ENCODE data around the gene NR1H3. TPM values are rescaled to one million over a fixed set of nuclear protein-coding genes. Genes with fewer than 3 reads are reported as not detected.

NR1H3 gene
- total and polyA plus RNA-seq, 10 of the 15 experiments (the other 5 are each of a cell fraction or from before 2014, with no cell fraction given) = 2.6 to 8.9 (median 4.5) TPM

GRCh38 chr11:47233989-47234668 is 23.7 kb upstream of the NR1H3 start:
- Histone ChIP-seq H3K9me3 (replicated peaks; ENCODE audit: control insufficient read depth, insufficient read depth, low read length) (no peaks in the 10 kb centered on the region), H3K4me2 (ENCODE audit: control insufficient read depth, insufficient read depth) (no peak overlapping the region), H3K9ac (ENCODE audit: control insufficient read depth, insufficient read depth, low read length) (no peak overlapping the region), H2AFZ (ENCODE audit: control insufficient read depth, low read depth, low read length) (no peak overlapping the region), H3K36me3 (ENCODE audit: control insufficient read depth in 2 of 2, insufficient read depth in 2 of 2, low read length in 1 of 2) (peaks cover 15 to 22% of the 10 kb centered on the region in 2 experiments), H3K4me1 (ENCODE audit: control insufficient read depth, insufficient read depth, low read length) (no peaks in the 10 kb centered on the region), H3K27ac (ENCODE audit: control insufficient read depth, insufficient read depth) (no peak overlapping the region), H4K20me1 (ENCODE audit: control insufficient read depth, insufficient read depth) (no peaks in the 10 kb centered on the region), H3K27me3 (replicated peaks in 1 of 2; ENCODE audit: control insufficient read depth in 2 of 2, insufficient read depth in 2 of 2, low read length in 1 of 2) (no peaks in the 10 kb centered on the region), H3K79me2 (ENCODE audit: control insufficient read depth, insufficient read depth, low read length) (no peaks in the 10 kb centered on the region), H3K4me3 (no peak overlapping the region)
- ChIA-PET SMC1A (ENCODE audit: uncharacterized antibody, unreplicated experiment) (interaction anchor here (0.7 to 1.6 kb wide), 4 partner anchors 25 to 178 kb away, joined by 3 to 5 read pairs (median 4); no protein-coding TSS in a partner anchor), POLR2A (interaction anchor here (0.6 to 1.7 kb wide), 4 partner anchors 18 to 818 kb away, joined by 4 to 5 read pairs (median 4); no protein-coding TSS in a partner anchor), RAD21 (ENCODE audit: unreplicated experiment) (interaction anchor here (0.6 to 1.4 kb wide), 4 partner anchors 19 to 178 kb away, joined by 3 to 4 read pairs (median 3); partner anchors contain the start of gene DDB2), CTCF (interaction anchor here (0.6 to 5.8 kb wide), 9 partner anchors 14 to 1044 kb away, joined by 3 to 22 read pairs (median 6); partner anchors contain the start of genes ACP2 and DDB2)
- no peak for FAIRE-seq
- no peak for DNase-seq (ENCODE audit: low read depth, low spot score)
- intact Hi-C loops (cut with micrococcal nuclease; ENCODE audit: unreplicated experiment) (no loop called here), in situ Hi-C loops (cut with MboI) (no loop called here)
- TF ChIP-seq POLR2A (IDR thresholded peaks at IDR 0.05; ENCODE audit: low read depth, low read length) (0 out of 2 replicates have a peak, but pooled peaks have one; percentile 2), KAT2A (conservative IDR thresholded peaks at IDR 0.05; ENCODE audit: control insufficient read depth, low read depth, low read length) (no peak), ELK1 (IDR thresholded peaks at IDR 0.05; ENCODE audit: low read depth, low read length) (no peak), IRF4 (IDR thresholded peaks at IDR 0.05; ENCODE audit: low read depth, low read length) (no peak), CTCF (IDR thresholded peaks at IDR 0.05 in 2 of 3, conservative IDR thresholded peaks at IDR 0.05 in 1 of 3; ENCODE audit: control insufficient read depth in 2 of 3, extremely low read depth in 1 of 3, insufficient read depth in 1 of 3, low read depth in 3 of 3, low read length in 3 of 3) (peak in 2 of 3 experiments; percentile 4 to 9; a peak in 1 of 6 replicates), ZNF384 (IDR thresholded peaks at IDR 0.05; ENCODE audit: borderline replicate concordance, low read depth, low read length) (no peak), RBBP5 (conservative IDR thresholded peaks at IDR 0.05) (no peak), PAX8 (IDR thresholded peaks at IDR 0.05) (no peak), ZBTB33 (IDR thresholded peaks at IDR 0.05) (no peak), MYC (IDR thresholded peaks at IDR 0.05; ENCODE audit: insufficient read depth, insufficient read length, insufficient replicate concordance, low read length, severe bottlenecking) (no peak), RAD21 (IDR thresholded peaks at IDR 0.05; ENCODE audit: insufficient read depth, low read depth, low read length) (peak; percentile 36), CREB1 (IDR thresholded peaks at IDR 0.05; ENCODE audit: low read depth) (no peak)
- 91% methylated on average over 11 of the region's 11 CpGs for WGBS (ENCODE audit: insufficient coverage, insufficient replicate concordance, low lambda C conversion rate, missing lambda C conversion rate)
- no TSS peak for BruUV-seq (replicated peaks)
- peak; percentile 45 for ATAC-seq

All from GM12878 (cell line).